OCI-LY7 (cell line): ENCODE results near the gene SMAD6. TPM values are rescaled to one million over a fixed set of nuclear protein-coding genes. Genes with fewer than 3 reads are reported as not detected.

ENCODE experiments used
- BruUV-seq: library from RNA; stranded (reverse); fragments of 400-500 nt; replicated peaks from 2 replicates; lab custom pipeline; 2021; lab: Mats Ljungman, UMichigan
- CTCF ChIA-PET: fragments of 300-600 bp; sonication (Branson Sonifier 250); formaldehyde crosslinking; loops from one replicate; lab custom pipeline; 2022; ENCODE audit warnings: antibody characterized with exemption; ENCODE audit not compliant: unreplicated experiment; lab: Charles Lee
- POLR2A ChIA-PET: fragments of 300-600 bp; sonication (Branson Sonifier 250); formaldehyde crosslinking; loops from one replicate; lab custom pipeline; 2022; ENCODE audit warnings: antibody characterized with exemption; lab: Charles Lee
- DNase-seq: peaks from one replicate; pipeline ENCODE4 v3.0.0-alpha.2; 2015; ENCODE audit warnings: low spot score
- H2AFZ ChIP-seq: fragments of 200-600 bp; sonication (generic), shearing (Covaris generic); 2 replicates; pipeline ENCODE4 v1.6.1; 2014; ENCODE audit warnings: mild to moderate bottlenecking, antibody characterized with exemption, low read length, moderate library complexity
- H3K27ac ChIP-seq: fragments of 200-600 bp; sonication (generic); 2 replicates; pipeline ENCODE4 v1.5.1; 2014; ENCODE audit warnings: mixed run types, low read depth, mild to moderate bottlenecking, moderate library complexity, low read length, inconsistent platforms; ENCODE audit not compliant: poor library complexity, severe bottlenecking
- H3K36me3 ChIP-seq: fragments of 200-600 bp; sonication (generic); 2 replicates; pipeline ENCODE4 v1.6.1; 2014; ENCODE audit warnings: mild to moderate bottlenecking, antibody characterized with exemption, low read length, moderate library complexity, mixed read lengths; ENCODE audit not compliant: insufficient read depth
- H3K4me1 ChIP-seq: fragments of 200-600 bp; sonication (generic); 2 replicates; pipeline ENCODE4 v1.5.1; 2014; ENCODE audit warnings: mild to moderate bottlenecking, low read length; ENCODE audit not compliant: insufficient read depth, poor library complexity, severe bottlenecking
- H3K4me2 ChIP-seq: fragments of 200-600 bp; sonication (generic); 2 replicates; pipeline ENCODE4 v1.6.1; 2014; ENCODE audit warnings: mild to moderate bottlenecking, low read length
- H3K4me3 ChIP-seq: fragments of 200-600 bp; sonication (generic); 2 replicates; pipeline ENCODE4 v1.5.1; 2014; ENCODE audit warnings: mild to moderate bottlenecking, low read depth, low read length; ENCODE audit not compliant: poor library complexity, severe bottlenecking
- H3K79me2 ChIP-seq: fragments of 200-600 bp; sonication (generic); 2 replicates; pipeline ENCODE4 v1.6.1; 2016; ENCODE audit warnings: low read depth, mild to moderate bottlenecking, low read length, moderate library complexity, mixed read lengths; ENCODE audit not compliant: insufficient read depth
- H3K9me2 ChIP-seq: fragments of 200-600 bp; sonication (generic); 2 replicates; pipeline ENCODE4 v1.6.1; 2016; ENCODE audit warnings: mild to moderate bottlenecking, low read length, mixed read lengths; ENCODE audit not compliant: insufficient read depth
- H3K9me3 ChIP-seq: fragments of 200-600 bp; sonication (generic); 2 replicates; pipeline ENCODE4 v1.6.1; 2014; ENCODE audit warnings: mild to moderate bottlenecking, mixed run types, low read length, mixed read lengths
- H4K20me1 ChIP-seq: fragments of 200-600 bp; sonication (generic); 2 replicates; pipeline ENCODE4 v1.6.1; 2014; ENCODE audit warnings: mild to moderate bottlenecking, antibody characterized with exemption, low read length, moderate library complexity, mixed read lengths; ENCODE audit not compliant: insufficient read depth
- CTCF ChIP-seq: fragments of 200-600 bp; sonication (generic); conservative IDR thresholded peaks from 2 replicates; pipeline ENCODE4 v1.5.1; 2014; ENCODE audit warnings: mild to moderate bottlenecking, antibody characterized with exemption, low read length, moderate library complexity, mixed read lengths
- EZH2phosphoT487 ChIP-seq: fragments of 200-600 bp; sonication (generic); IDR thresholded peaks from 2 replicates; pipeline ENCODE4 v1.6.1; 2018; ENCODE audit warnings: low read depth, borderline replicate concordance, mild to moderate bottlenecking, mixed run types, antibody characterized with exemption, low read length, moderate library complexity, mixed read lengths
- intact Hi-C: fragments of 100-400 bp; cut with micrococcal nuclease; formaldehyde crosslinking; loops from one replicate; pipeline ENCODE4 v1.10.0; 2022; ENCODE audit not compliant: unreplicated experiment
- total RNA-seq, 2 experiments: library from RNA; depleted of rRNA in 1 of 2; stranded (reverse); fragments of >200 nt in 1 of 2; shearing (Covaris generic) in 1 of 2; gene quantifications; 2 replicates each; pipeline ENCODE4 v1.2.3, GENCODE V29; 2014 to 2022

SMAD6 gene
- total RNA-seq, 2 experiments from 2014 or later = 14.6 to 16.1 TPM

- Histone ChIP-seq H3K9me2 (no peaks in the 10 kb centered on the region), H3K4me3 (no peak overlapping the region), H3K4me2 (no peak overlapping the region), H3K9me3 (no peaks in the 10 kb centered on the region), H3K27ac (no peak overlapping the region), H2AFZ (no peak overlapping the region), H3K79me2 (no peaks in the 10 kb centered on the region), H3K36me3 (no peaks in the 10 kb centered on the region), H3K4me1 (peaks cover 38% of the 10 kb centered on the region), H4K20me1 (no peaks in the 10 kb centered on the region)
- TF ChIP-seq CTCF = peak; percentile 79
- no peak for TF ChIP-seq EZH2phosphoT487
- peak; percentile 63 for DNase-seq
- CTCF ChIA-PET = interaction anchor here (1.2 kb wide), 1 partner anchor 14 kb away, joined by 3 read pairs; no protein-coding TSS in a partner anchor
- POLR2A ChIA-PET = interaction anchor here (1.0 kb wide), 1 partner anchor 12 kb away, joined by 6 read pairs; no protein-coding TSS in a partner anchor
- intact Hi-C loops = loop anchor here (1.0 kb wide), 1 partner anchor 79 kb away; no protein-coding TSS in a partner anchor
- BruUV-seq = no TSS peak
These were observed 3.6 kb upstream of the SMAD6 start for GRCh38 chr15:66698318-66698961.

- DNase-seq = no peak
- intact Hi-C loops = loop anchor here (1.0 kb wide), 1 partner anchor 80 kb away; no protein-coding TSS in a partner anchor
- H3K4me1 ChIP-seq = peaks cover 35% of the 10 kb centered on the region
- no peaks in the 10 kb centered on the region for H3K9me2 ChIP-seq
- ChIA-PET CTCF (interaction anchor here (1.2 kb wide), 1 partner anchor 13 kb away, joined by 3 read pairs; no protein-coding TSS in a partner anchor), POLR2A (interaction anchor here (0.7 to 2.0 kb wide), 3 partner anchors 12 to 37 kb away, joined by 3 to 14 read pairs (median 6); no protein-coding TSS in a partner anchor)
- H3K79me2 ChIP-seq = no peaks in the 10 kb centered on the region
- no peak overlapping the region for H3K4me2 ChIP-seq
- TF ChIP-seq CTCF = no peak
- TF ChIP-seq EZH2phosphoT487 = no peak
- no peaks in the 10 kb centered on the region for H3K9me3 ChIP-seq
- BruUV-seq = no TSS peak
- H3K4me3 ChIP-seq = no peak overlapping the region
- no peaks in the 10 kb centered on the region for H4K20me1 ChIP-seq
- H2AFZ ChIP-seq = no peak overlapping the region
- no peak overlapping the region for H3K27ac ChIP-seq
- H3K36me3 ChIP-seq = no peaks in the 10 kb centered on the region
These were observed 3.1 kb upstream of the SMAD6 start for GRCh38 chr15:66698971-66699370.
